GM12878 (cell line): ENCODE results near the gene INPP4B. TPM values are rescaled to one million over a fixed set of nuclear protein-coding genes. Genes with fewer than 3 reads are reported as not detected.
A peak's percentile ranks its signal among the peaks of the same experiment; 100 is the strongest.

Experiments
- ATAC-seq: fragments of 200-7000 bp; cut with Tn5 transposase; 3 replicates; pipeline ENCODE4 v1.9.1; 2020; ENCODE audit warnings: mild to moderate bottlenecking, moderate library complexity
- BruUV-seq: library from RNA; stranded (reverse); fragments of 400-500 nt; replicated peaks from 2 replicates; lab custom pipeline; 2021; lab: Mats Ljungman, UMichigan
- CTCF ChIA-PET: fragments of 300-600 bp; sonication (Branson Sonifier 250); formaldehyde crosslinking; extraction: SDS; loops from one replicate; lab custom pipeline; 2021; ENCODE audit warnings: inconsistent platforms; lab: Yijun Ruan, JAX
- POLR2A ChIA-PET: fragments of 350-600 bp; formaldehyde crosslinking; extraction: SDS; loops from one replicate; lab custom pipeline; 2021; ENCODE audit warnings: inconsistent platforms; lab: Charles Lee
- RAD21 ChIA-PET: fragments of 300-600 bp; sonication (Branson Sonifier 250); formaldehyde crosslinking; loops from one replicate; lab custom pipeline; 2023; ENCODE audit warnings: antibody characterized with exemption; ENCODE audit not compliant: unreplicated experiment; lab: Charles Lee
- SMC1A ChIA-PET: fragments of 300-600 bp; sonication (Branson Sonifier 250); formaldehyde crosslinking; loops from one replicate; lab custom pipeline; 2023; ENCODE audit not compliant: unreplicated experiment, uncharacterized antibody; lab: Charles Lee
- DNase-seq: peaks from one replicate; pipeline ENCODE4 v3.0.0-alpha.2; 2011; ENCODE audit warnings: low read depth, low spot score
- FAIRE-seq: peaks from 3 replicates; lab custom pipeline; 2011; peaks lifted over from hg19 to GRCh38; lab: Jason Lieb, UNC
- H2AFZ ChIP-seq: 2 replicates; pipeline ENCODE4 v1.6.0; 2011; ENCODE audit warnings: low read depth, low read length, control low read depth; ENCODE audit not compliant: control insufficient read depth
- H3K27ac ChIP-seq: 2 replicates; pipeline ENCODE4 v1.5.1; 2011; ENCODE audit warnings: control low read depth; ENCODE audit not compliant: control insufficient read depth, insufficient read depth
- H3K27me3 ChIP-seq, 2 experiments: replicated peaks in 1 of 2; 2 replicates each; pipeline versions ENCODE4 v1.6.0 to v1.6.1; 2011; ENCODE audit warnings: low read length in 1 of 2; ENCODE audit not compliant: control insufficient read depth in 2 of 2, insufficient read depth in 2 of 2
- H3K36me3 ChIP-seq, 2 experiments: 2 replicates each; pipeline ENCODE4 v1.5.1; 2011; ENCODE audit warnings: low read length in 1 of 2; ENCODE audit not compliant: control insufficient read depth in 2 of 2, insufficient read depth in 2 of 2
- H3K4me1 ChIP-seq: 2 replicates; pipeline ENCODE4 v1.6.1; 2011; ENCODE audit warnings: mild to moderate bottlenecking, low read length, moderate library complexity, mixed read lengths; ENCODE audit not compliant: control insufficient read depth, insufficient read depth
- H3K4me2 ChIP-seq: 2 replicates; pipeline ENCODE4 v1.6.0; 2011; ENCODE audit warnings: control low read depth; ENCODE audit not compliant: control insufficient read depth, insufficient read depth
- H3K4me3 ChIP-seq: fragments of 200-600 bp; sonication (generic); 2 replicates; pipeline ENCODE4 v1.5.1; 2016
- H3K79me2 ChIP-seq: 2 replicates; pipeline ENCODE4 v1.6.0; 2011; ENCODE audit warnings: low read length; ENCODE audit not compliant: control insufficient read depth, insufficient read depth
- H3K9ac ChIP-seq: 2 replicates; pipeline ENCODE4 v1.8.0; 2011; ENCODE audit warnings: low read length, control low read depth, mixed read lengths; ENCODE audit not compliant: control insufficient read depth, insufficient read depth
- H3K9me3 ChIP-seq: replicated peaks from 3 replicates; pipeline ENCODE4 v1.5.1; 2011; ENCODE audit warnings: mild to moderate bottlenecking, low read length; ENCODE audit not compliant: control insufficient read depth, insufficient read depth
- H4K20me1 ChIP-seq: 2 replicates; pipeline ENCODE4 v1.6.0; 2011; ENCODE audit not compliant: control insufficient read depth, insufficient read depth
- ATF7 ChIP-seq: fragments of 450-650 bp; IDR thresholded peaks from 2 replicates; pipeline ENCODE4 v1.6.1; 2016; ENCODE audit warnings: low read depth, mild to moderate bottlenecking
- FOXM1 ChIP-seq: IDR thresholded peaks from 2 replicates; pipeline ENCODE4 v1.6.1; 2012; ENCODE audit warnings: low read depth, mild to moderate bottlenecking, inconsistent platforms, low read length, moderate library complexity
- GATAD2B ChIP-seq: fragments of 450-650 bp; conservative IDR thresholded peaks from 2 replicates; pipeline ENCODE4 v1.6.1; 2017; ENCODE audit warnings: low read depth, mild to moderate bottlenecking, moderate library complexity
- KAT2A ChIP-seq: conservative IDR thresholded peaks from 2 replicates; pipeline ENCODE4 v1.6.1; 2011; ENCODE audit warnings: low read depth, low read length; ENCODE audit not compliant: control insufficient read depth
- NBN ChIP-seq: fragments of 450-650 bp; IDR thresholded peaks from 2 replicates; pipeline ENCODE4 v1.6.1; 2016
- POLR2A ChIP-seq: IDR thresholded peaks from 2 replicates; pipeline ENCODE4 v1.6.1; 2011; ENCODE audit warnings: low read depth, mild to moderate bottlenecking, low read length
- POLR2AphosphoS2 ChIP-seq: IDR thresholded peaks from 2 replicates; pipeline ENCODE4 v1.6.1; 2011; ENCODE audit warnings: low read depth, mild to moderate bottlenecking, low read length, improper control_type of control experiment, moderate library complexity
- RELB ChIP-seq: fragments of 450-650 bp; IDR thresholded peaks from 2 replicates; pipeline ENCODE4 v1.6.1; 2017; ENCODE audit warnings: low read depth, mild to moderate bottlenecking, moderate library complexity
- RFX5 ChIP-seq: IDR thresholded peaks from 2 replicates; pipeline ENCODE4 v1.6.1; 2011; ENCODE audit warnings: low read depth, low read length, improper control_type of control experiment
- RUNX3 ChIP-seq: IDR thresholded peaks from 2 replicates; pipeline ENCODE4 v1.6.1; 2012; ENCODE audit warnings: low read length, inconsistent platforms
- SMC3 ChIP-seq: IDR thresholded peaks from 2 replicates; pipeline ENCODE4 v1.6.1; 2011; ENCODE audit warnings: low read length, improper control_type of control experiment, borderline replicate concordance
- SRF ChIP-seq, 2 experiments: IDR thresholded peaks; 2 replicates each; pipeline ENCODE4 v1.6.1; 2011; ENCODE audit warnings: low read depth in 2 of 2, low read length in 2 of 2, mild to moderate bottlenecking in 1 of 2, moderate library complexity in 1 of 2
- SUPT20H ChIP-seq: IDR thresholded peaks from 2 replicates; pipeline ENCODE4 v1.6.1; 2011; ENCODE audit warnings: low read depth, mild to moderate bottlenecking, low read length, moderate library complexity, borderline replicate concordance; ENCODE audit not compliant: control insufficient read depth
- WRNIP1 ChIP-seq: IDR thresholded peaks from 2 replicates; pipeline ENCODE4 v1.6.1; 2011; ENCODE audit warnings: low read depth, low read length, improper control_type of control experiment, borderline replicate concordance
- ZBED1 ChIP-seq: IDR thresholded peaks from 2 replicates; pipeline ENCODE4 v1.6.1; 2016; ENCODE audit warnings: borderline replicate concordance
- ZNF384 ChIP-seq: IDR thresholded peaks from 2 replicates; pipeline ENCODE4 v1.6.1; 2012; ENCODE audit warnings: low read depth, mild to moderate bottlenecking, low read length, improper control_type of control experiment, borderline replicate concordance
- WGBS: methylation state at CpG from one replicate; pipeline ENCODE4 v1.1.6; 2016; ENCODE audit warnings: low lambda C conversion rate; ENCODE audit not compliant: insufficient replicate concordance, insufficient coverage; ENCODE audit errors: missing lambda C conversion rate; 5-methylcytosine and 5-hydroxymethylcytosine counted together
- in situ Hi-C: fragments of 300-500 bp; cut with MboI; formaldehyde crosslinking; loops from 9 replicates; pipeline ENCODE4 v1.14.3; 2018; ENCODE audit warnings: mixed read lengths
- intact Hi-C: fragments of 100-400 bp; cut with micrococcal nuclease; formaldehyde crosslinking; loops from one replicate; pipeline ENCODE4 v1.14.2; 2022; ENCODE audit not compliant: unreplicated experiment
- polyA plus RNA-seq, 11 experiments: library from polyadenylated mRNA; depleted of rRNA in 4 of 11; unstranded in 6 of 11; stranded (reverse) in 5 of 11; fragments of >200 nt; fragmentation: Nextera tagmentation in 4 of 11; fragmentation: Illumina TruSeq in 1 of 11; extraction: Ambion mirVana in 4 of 11; extraction: Trizol in 1 of 11; gene quantifications; 1 replicate in 1 of 11; 2 replicates in 10 of 11; pipeline versions ENCODE4 v1.2.1 to v1.2.3, GENCODE V29; 2011 to 2016; ENCODE audit warnings: inconsistent platforms in 2 of 11, missing spikeins in 2 of 11, low read depth in 1 of 11
- total RNA-seq, 4 experiments: library from RNA; depleted of rRNA in 3 of 4; stranded (reverse); fragments of >200 nt in 3 of 4; fragmentation: Illumina TruSeq in 1 of 4; extraction: Trizol in 1 of 4; gene quantifications; 2 replicates each; pipeline versions ENCODE4 v1.2.1 to v1.2.3, GENCODE V29; 2013 to 2021
- TF ChIP-seq, protein P1 (sequence below): IDR thresholded peaks from 2 replicates; pipeline ENCODE4 v1.6.1; 2012; ENCODE audit warnings: low read depth, low read length, improper control_type of control experiment
- TF ChIP-seq, protein P2 (sequence below): fragments of 450-650 bp; IDR thresholded peaks from 2 replicates; pipeline ENCODE4 v1.6.1; 2018; ENCODE audit warnings: mild to moderate bottlenecking, low read depth, moderate library complexity; ENCODE audit not compliant: partially characterized antibody

INPP4B gene
- total and polyA plus RNA-seq, 10 of the 15 experiments (the other 5 are each of a cell fraction or from before 2014, with no cell fraction given): 0.53 to 11.2 (median 0.95) TPM

DNA sequence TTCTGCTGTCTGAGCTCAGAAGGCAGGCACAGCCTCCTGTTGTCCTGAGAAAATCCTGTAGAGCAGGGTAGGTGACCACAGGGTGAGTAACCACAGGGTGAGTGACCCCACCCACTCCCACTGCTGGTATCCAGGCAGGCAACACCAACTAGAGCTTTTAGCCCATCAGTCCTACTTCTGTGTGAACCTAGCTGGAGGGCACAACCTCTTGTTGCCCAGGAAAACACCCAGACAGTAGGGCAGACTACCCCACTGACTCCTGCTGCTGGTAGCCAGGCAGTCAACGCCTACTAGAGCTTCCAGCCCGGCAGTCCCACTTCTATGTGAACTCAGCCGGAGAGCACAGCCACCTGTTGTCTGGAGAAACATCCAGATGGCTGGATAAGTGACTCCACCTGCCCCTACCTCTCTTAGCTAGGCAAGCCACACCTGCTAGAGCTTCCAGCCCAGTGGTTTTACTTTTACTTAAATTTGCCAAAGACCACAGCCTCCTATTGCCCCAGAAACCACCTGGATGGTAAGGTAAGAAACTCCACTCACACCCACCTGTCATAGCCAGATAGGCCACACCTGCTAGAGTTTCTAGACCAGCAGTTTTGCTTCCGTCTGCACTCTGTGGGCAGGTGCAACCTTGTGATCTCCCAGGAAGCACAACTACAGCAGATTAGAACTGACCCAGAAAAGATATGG is 371.6 kb downstream of the INPP4B start (continued):
- TF ChIP-seq, protein P1, sequence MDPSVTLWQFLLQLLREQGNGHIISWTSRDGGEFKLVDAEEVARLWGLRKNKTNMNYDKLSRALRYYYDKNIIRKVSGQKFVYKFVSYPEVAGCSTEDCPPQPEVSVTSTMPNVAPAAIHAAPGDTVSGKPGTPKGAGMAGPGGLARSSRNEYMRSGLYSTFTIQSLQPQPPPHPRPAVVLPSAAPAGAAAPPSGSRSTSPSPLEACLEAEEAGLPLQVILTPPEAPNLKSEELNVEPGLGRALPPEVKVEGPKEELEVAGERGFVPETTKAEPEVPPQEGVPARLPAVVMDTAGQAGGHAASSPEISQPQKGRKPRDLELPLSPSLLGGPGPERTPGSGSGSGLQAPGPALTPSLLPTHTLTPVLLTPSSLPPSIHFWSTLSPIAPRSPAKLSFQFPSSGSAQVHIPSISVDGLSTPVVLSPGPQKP: no peak
- TF ChIP-seq NBN (no peak), POLR2A (no peak), SRF (IDR thresholded peaks at IDR 0.05; ENCODE audit: low read depth in 2 of 2, low read length in 2 of 2) (no peak), ZBED1 (no peak), SMC3 (no peak), KAT2A (no peak), WRNIP1 (no peak), SUPT20H (no peak)
- TF ChIP-seq, all 136 proteins: peak for 0

DNA sequence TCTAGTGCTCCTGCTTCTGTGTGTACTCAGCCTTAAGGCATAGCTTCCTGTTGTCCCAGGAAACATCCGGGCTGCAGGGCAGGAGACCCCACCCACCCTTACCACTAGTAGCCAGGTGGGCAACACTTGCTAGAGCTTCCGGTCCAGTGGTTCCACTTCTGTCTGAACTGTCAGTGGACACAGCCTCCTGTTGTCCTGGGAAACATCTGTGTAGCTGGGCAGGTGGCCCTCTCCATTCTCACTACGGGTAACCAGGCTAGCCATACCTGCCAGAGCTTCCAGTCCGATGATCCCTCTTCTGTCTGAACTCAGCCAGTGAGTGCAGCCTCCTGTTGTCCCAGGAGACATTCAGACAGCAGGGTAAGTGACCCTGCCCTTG is 372.2 kb downstream of the INPP4B start:
- no peaks in the 10 kb centered on the region for H3K36me3 ChIP-seq
- ATAC-seq (peak; percentile 49), DNase-seq (no peak), FAIRE-seq (no peak)
- POLR2A ChIA-PET: interaction anchor here (0.8 to 1.1 kb wide), 3 partner anchors 9 to 64 kb away, joined by 3 read pairs; no protein-coding TSS in a partner anchor
- intact Hi-C loops (no loop called here), in situ Hi-C loops (no loop called here)
- H3K4me2 ChIP-seq: no peak overlapping the region
- no peak overlapping the region for H3K27ac ChIP-seq
- SMC1A ChIA-PET: interaction anchor here (0.6 to 2.9 kb wide), 14 partner anchors 11 to 123 kb away, joined by 3 to 14 read pairs (median 4); no protein-coding TSS in a partner anchor
- H3K79me2 ChIP-seq: no peaks in the 10 kb centered on the region
- BruUV-seq: no TSS peak
- WGBS: 6% methylated on average over 4 of the region's 4 CpGs
- no peak overlapping the region for H3K4me3 ChIP-seq
- no peaks in the 10 kb centered on the region for H3K4me1 ChIP-seq
- CTCF ChIA-PET: interaction anchor here (0.9 to 2.2 kb wide), 11 partner anchors 9 to 246 kb away, joined by 3 to 6 read pairs (median 3); no protein-coding TSS in a partner anchor
- no peaks in the 10 kb centered on the region for H3K9me3 ChIP-seq
- no peak overlapping the region for H2AFZ ChIP-seq
- H3K27me3 ChIP-seq: no peaks in the 10 kb centered on the region
- RAD21 ChIA-PET: interaction anchor here (0.8 to 4.3 kb wide), 9 partner anchors 10 to 119 kb away, joined by 3 to 15 read pairs (median 3); no protein-coding TSS in a partner anchor
- H3K9ac ChIP-seq: no peak overlapping the region
- H4K20me1 ChIP-seq: no peaks in the 10 kb centered on the region
- TF ChIP-seq POLR2AphosphoS2: no peak
- TF ChIP-seq ZNF384: no peak
- no peak for TF ChIP-seq NBN
- TF ChIP-seq ATF7: no peak
- TF ChIP-seq RELB: no peak
- TF ChIP-seq RUNX3: no peak
- TF ChIP-seq, protein P2, sequence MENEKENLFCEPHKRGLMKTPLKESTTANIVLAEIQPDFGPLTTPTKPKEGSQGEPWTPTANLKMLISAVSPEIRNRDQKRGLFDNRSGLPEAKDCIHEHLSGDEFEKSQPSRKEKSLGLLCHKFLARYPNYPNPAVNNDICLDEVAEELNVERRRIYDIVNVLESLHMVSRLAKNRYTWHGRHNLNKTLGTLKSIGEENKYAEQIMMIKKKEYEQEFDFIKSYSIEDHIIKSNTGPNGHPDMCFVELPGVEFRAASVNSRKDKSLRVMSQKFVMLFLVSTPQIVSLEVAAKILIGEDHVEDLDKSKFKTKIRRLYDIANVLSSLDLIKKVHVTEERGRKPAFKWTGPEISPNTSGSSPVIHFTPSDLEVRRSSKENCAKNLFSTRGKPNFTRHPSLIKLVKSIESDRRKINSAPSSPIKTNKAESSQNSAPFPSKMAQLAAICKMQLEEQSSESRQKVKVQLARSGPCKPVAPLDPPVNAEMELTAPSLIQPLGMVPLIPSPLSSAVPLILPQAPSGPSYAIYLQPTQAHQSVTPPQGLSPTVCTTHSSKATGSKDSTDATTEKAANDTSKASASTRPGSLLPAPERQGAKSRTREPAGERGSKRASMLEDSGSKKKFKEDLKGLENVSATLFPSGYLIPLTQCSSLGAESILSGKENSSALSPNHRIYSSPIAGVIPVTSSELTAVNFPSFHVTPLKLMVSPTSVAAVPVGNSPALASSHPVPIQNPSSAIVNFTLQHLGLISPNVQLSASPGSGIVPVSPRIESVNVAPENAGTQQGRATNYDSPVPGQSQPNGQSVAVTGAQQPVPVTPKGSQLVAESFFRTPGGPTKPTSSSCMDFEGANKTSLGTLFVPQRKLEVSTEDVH: no peak
- no peak for TF ChIP-seq GATAD2B
- no peak for TF ChIP-seq FOXM1
- no peak for TF ChIP-seq RFX5
